H1 (cell line): Measurements from ENCODE around the gene ZNF385C. TPM values are rescaled to one million over a fixed set of nuclear protein-coding genes. Genes with fewer than 3 reads are reported as not detected.

Experiments used
- CTCF ChIA-PET: fragments of 300-600 bp; sonication (Branson Sonifier 250); formaldehyde crosslinking; loops from one replicate; lab custom pipeline; 2021; ENCODE audit not compliant: partially characterized antibody; lab: Charles Lee
- POLR2A ChIA-PET: fragments of 300-600 bp; sonication (Branson Sonifier 250); formaldehyde crosslinking; loops from one replicate; lab custom pipeline; 2021; ENCODE audit warnings: inconsistent platforms; ENCODE audit not compliant: partially characterized antibody; lab: Charles Lee
- DNase-seq, 2 experiments: peaks; one replicate each; pipeline versions ENCODE4 v3.0.0 to v3.0.0-alpha.2; 2010 to 2022; ENCODE audit warnings: low spot score in 2 of 2, low read depth in 1 of 2, mixed read lengths in 1 of 2
- FAIRE-seq: peaks from 2 replicates; lab custom pipeline; 2011; peaks lifted over from hg19 to GRCh38; lab: Jason Lieb, UNC
- H2AFZ ChIP-seq: 2 replicates; pipeline ENCODE4 v1.8.1; 2012; ENCODE audit warnings: low read length, inconsistent platforms
- H2AK5ac ChIP-seq: 2 replicates; pipeline ENCODE4 v1.6.1; 2013; ENCODE audit warnings: low read depth, low read length
- H2BK120ac ChIP-seq: replicated peaks from 2 replicates; pipeline ENCODE3; 2013; ENCODE audit warnings: low read depth, low read length, inconsistent platforms
- H2BK12ac ChIP-seq: 2 replicates; pipeline ENCODE4 v1.6.1; 2013; ENCODE audit warnings: low read depth, low read length
- H2BK15ac ChIP-seq: 2 replicates; pipeline ENCODE4 v1.6.1; 2013; ENCODE audit warnings: low read length
- H2BK20ac ChIP-seq: 2 replicates; pipeline ENCODE4 v1.6.1; 2013; ENCODE audit warnings: low read length
- H2BK5ac ChIP-seq: 2 replicates; pipeline ENCODE4 v1.6.1; 2013; ENCODE audit warnings: low read depth, low read length
- H3K14ac ChIP-seq: 2 replicates; pipeline ENCODE4 v1.6.1; 2013; ENCODE audit warnings: inconsistent platforms; ENCODE audit not compliant: insufficient read length
- H3K18ac ChIP-seq: 2 replicates; pipeline ENCODE4 v1.6.1; 2013; ENCODE audit warnings: low read length; ENCODE audit errors: extremely low read depth
- H3K23ac ChIP-seq: 2 replicates; pipeline ENCODE4 v1.6.1; 2013; ENCODE audit warnings: inconsistent platforms; ENCODE audit not compliant: insufficient read length
- H3K23me2 ChIP-seq: 2 replicates; pipeline ENCODE4 v1.6.1; 2013; ENCODE audit warnings: low read depth, low read length
- H3K27ac ChIP-seq: 2 replicates; pipeline ENCODE4 v1.6.1; 2011; ENCODE audit warnings: low read depth, low read length, inconsistent platforms
- H3K27me3 ChIP-seq, 4 experiments: replicated peaks in 1 of 4; 1 replicate in 1 of 4; 2 replicates in 3 of 4; pipeline versions ENCODE4 v1.6.1 to v1.8.1; 2011 to 2013; ENCODE audit warnings: low read length in 3 of 4, mild to moderate bottlenecking in 3 of 4, inconsistent platforms in 2 of 4, mixed read lengths in 2 of 4, moderate library complexity in 1 of 4; ENCODE audit not compliant: control insufficient read depth in 3 of 4, insufficient read depth in 3 of 4; ENCODE audit errors: extremely low read depth in 1 of 4
- H3K36me3 ChIP-seq, 4 experiments: 2 replicates each; pipeline versions ENCODE4 v1.6.1 to v1.8.1; 2011 to 2013; ENCODE audit warnings: mild to moderate bottlenecking in 4 of 4, low read length in 3 of 4, moderate library complexity in 2 of 4, control low read depth in 1 of 4, inconsistent platforms in 1 of 4; ENCODE audit not compliant: insufficient read depth in 4 of 4, control insufficient read depth in 2 of 4
- H3K4ac ChIP-seq: replicated peaks from 2 replicates; pipeline ENCODE3; 2013; ENCODE audit warnings: low read length, low read depth, mixed read lengths, inconsistent platforms; ENCODE audit not compliant: insufficient read length
- H3K4me1 ChIP-seq, 4 experiments: replicated peaks in 1 of 4; 1 replicate in 1 of 4; 2 replicates in 3 of 4; pipeline versions ENCODE4 v1.6.1 to v1.8.1; 2011 to 2013; ENCODE audit warnings: low read length in 3 of 4, inconsistent platforms in 2 of 4, mixed read lengths in 1 of 4; ENCODE audit not compliant: insufficient read depth in 4 of 4, control insufficient read depth in 3 of 4
- H3K4me2 ChIP-seq, 2 experiments: 2 replicates each; pipeline versions ENCODE4 v1.6.1 to v1.8.1; 2011 to 2013; ENCODE audit warnings: low read depth in 2 of 2, low read length in 2 of 2, control low read depth in 1 of 2, inconsistent platforms in 1 of 2, mild to moderate bottlenecking in 1 of 2; ENCODE audit not compliant: insufficient read depth in 1 of 2
- H3K4me3 ChIP-seq, 4 experiments: fragments of 200-600, 300-600 bp in 1 of 4; sonication (generic), shearing (Covaris generic), sonication (Bioruptor Twin) in 1 of 4; 2 replicates each; pipeline versions ENCODE4 v1.5.1 to v1.8.1; 2011 to 2016; ENCODE audit warnings: low read length in 4 of 4, low read depth in 3 of 4, control low read depth in 2 of 4, inconsistent platforms in 2 of 4, mild to moderate bottlenecking in 2 of 4, mixed read lengths in 1 of 4, moderate library complexity in 1 of 4; ENCODE audit not compliant: insufficient read depth in 2 of 4; ENCODE audit errors: extremely low read depth in 1 of 4
- H3K56ac ChIP-seq: replicated peaks from 2 replicates; pipeline ENCODE3; 2013; ENCODE audit warnings: low read depth, mild to moderate bottlenecking, mixed read lengths, low read length, inconsistent platforms; ENCODE audit not compliant: insufficient read length
- H3K79me1 ChIP-seq: 2 replicates; pipeline ENCODE4 v1.6.1; 2013; ENCODE audit warnings: low read depth, low read length, control low read depth
- H3K79me2 ChIP-seq, 2 experiments: 2 replicates each; pipeline versions ENCODE4 v1.6.1 to v1.8.1; 2012 to 2013; ENCODE audit warnings: low read length in 2 of 2, mild to moderate bottlenecking in 2 of 2, inconsistent platforms in 1 of 2; ENCODE audit not compliant: insufficient read depth in 2 of 2, control insufficient read depth in 1 of 2
- H3K9ac ChIP-seq, 4 experiments: replicated peaks in 1 of 4; 1 replicate in 1 of 4; 2 replicates in 3 of 4; pipeline versions ENCODE4 v1.6.1 to v1.8.1; 2011 to 2013; ENCODE audit warnings: low read depth in 3 of 4, low read length in 3 of 4, control low read depth in 2 of 4, mild to moderate bottlenecking in 2 of 4, moderate library complexity in 2 of 4, inconsistent platforms in 1 of 4; ENCODE audit errors: extremely low read depth in 1 of 4
- H3K9me3 ChIP-seq, 2 experiments: 2 replicates each; pipeline versions ENCODE4 v1.6.1 to v1.8.1; 2012 to 2013; ENCODE audit warnings: mild to moderate bottlenecking in 2 of 2, moderate library complexity in 2 of 2, control low read depth in 1 of 2, inconsistent platforms in 1 of 2, low read depth in 1 of 2, low read length in 1 of 2, mixed read lengths in 1 of 2; ENCODE audit not compliant: insufficient read depth in 2 of 2
- H4K20me1 ChIP-seq, 2 experiments: replicated peaks in 1 of 2; 2 replicates each; pipeline versions ENCODE3 to v1.8.1; 2011 to 2013; ENCODE audit warnings: inconsistent platforms in 2 of 2, low read length in 2 of 2, mild to moderate bottlenecking in 1 of 2; ENCODE audit not compliant: insufficient read depth in 2 of 2, control insufficient read depth in 1 of 2
- H4K5ac ChIP-seq: 2 replicates; pipeline ENCODE4 v1.6.1; 2013; ENCODE audit warnings: low read length, low read depth, mixed read lengths, inconsistent platforms; ENCODE audit not compliant: insufficient read length
- H4K8ac ChIP-seq: 2 replicates; pipeline ENCODE4 v1.8.0; 2013; ENCODE audit warnings: mild to moderate bottlenecking, moderate library complexity, low read length, inconsistent platforms; ENCODE audit not compliant: insufficient read depth; ENCODE audit errors: extremely low read depth
- H4K91ac ChIP-seq: replicated peaks from 2 replicates; pipeline ENCODE3; 2013; ENCODE audit warnings: low read length, mixed read lengths, inconsistent platforms; ENCODE audit not compliant: insufficient read length
- MAFK ChIP-seq: IDR thresholded peaks from 2 replicates; pipeline ENCODE4 v1.6.1; 2012; ENCODE audit warnings: low read depth, mild to moderate bottlenecking, improper control_type of control experiment, low read length
- WGBS, 2 experiments: shearing (Covaris generic) in 1 of 2; methylation state at CpG; one replicate each; pipeline versions ENCODE4 v1.1.6 to v1.1.7; 2013 to 2015; ENCODE audit warnings: low lambda C conversion rate in 2 of 2, mixed read lengths in 2 of 2, inconsistent platforms in 1 of 2, low coverage in 1 of 2, missing lambda C conversion rate in 1 of 2; ENCODE audit not compliant: insufficient replicate concordance in 2 of 2, insufficient coverage in 1 of 2, insufficient read length in 1 of 2; ENCODE audit errors: extremely low coverage in 1 of 2, missing lambda C conversion rate in 1 of 2; 5-methylcytosine and 5-hydroxymethylcytosine counted together
- polyA plus RNA-seq, 7 experiments: library from polyadenylated mRNA; depleted of rRNA in 3 of 7; stranded (reverse) in 5 of 7; unstranded in 2 of 7; fragments of >200 nt in 5 of 7; fragments of 200-250 nt in 2 of 7; gene quantifications; 1 replicate in 5 of 7; 2 replicates in 1 of 7; 4 replicates in 1 of 7; pipeline versions ENCODE4 v1.2.1 to v1.2.3, GENCODE V29; 2011 to 2013; ENCODE audit warnings: missing spikeins in 2 of 7, mixed read lengths in 2 of 7
- total RNA-seq: library from RNA; stranded (reverse); fragmentation: NEBNext Ultra II Directional; extraction: Animal tissue kit (Norgen Biotek cat#: 25700); gene quantifications from 2 replicates; pipeline ENCODE4 v1.2.1, GENCODE V29; 2021

Gene ZNF385C
- total and polyA plus RNA-seq, 2 of the 8 experiments (the other 6 are each of a cell fraction or from before 2014, with no cell fraction given), result 3.9 to 6.1 TPM

- Histone ChIP-seq H2AFZ (no peak overlapping the region), H2BK12ac (no peak overlapping the region), H3K18ac (no peak overlapping the region), H3K4me2 (no peak overlapping the region), H4K20me1 (no peaks in the 10 kb centered on the region), H2BK15ac (no peak overlapping the region), H4K5ac (no peak overlapping the region), H3K23me2 (peaks cover 2% of the 10 kb centered on the region; the same call in 1 of the 2 replicates), H2BK120ac (no peak overlapping the region), H3K36me3 (no peaks in the 10 kb centered on the region), H2BK20ac (no peak overlapping the region), H3K4me3 (no peak overlapping the region), H3K56ac (no peak overlapping the region), H3K4me1 (peaks cover 0 to 11% (median 9%) of the 10 kb centered on the region in 4 experiments; a peak in 6 of 7 replicates), H3K23ac (no peak overlapping the region), H3K27me3 (no peaks in the 10 kb centered on the region), H3K4ac (no peak overlapping the region), H2AK5ac (0 out of 2 replicates have a peak overlapping the region, but pooled peaks have one; percentile 13), H4K91ac (no peak overlapping the region), H3K9me3 (no peaks in the 10 kb centered on the region), H4K8ac (no peak overlapping the region), H3K9ac (no peak overlapping the region), H3K79me1 (no peaks in the 10 kb centered on the region), H3K14ac (no peak overlapping the region), H3K27ac (no peak overlapping the region), H2BK5ac (no peak overlapping the region), H3K79me2 (no peaks in the 10 kb centered on the region)
- DNase-seq (no peak), FAIRE-seq (no peak)
- TF ChIP-seq MAFK, result no peak
- 58% methylated on average over 2 of the region's 2 CpGs; no CpG with 5 or more reads in 1 of the 2 experiments for WGBS, 2 experiments
- CTCF ChIA-PET, result interaction anchor here (0.6 to 39.4 kb wide), 6 partner anchors 7 to 75 kb away, joined by 3 to 1084 read pairs (median 323); partner anchors contain the start of genes DHX58, DNAJC7, HSPB9 and KAT2A
- POLR2A ChIA-PET, result interaction anchor here (0.8 to 3.0 kb wide), 2 partner anchors 49 to 89 kb away, joined by 3 to 13 read pairs; partner anchors contain the start of gene DNAJC7
Measured at GRCh38 chr17:42106009-42106408, 7.7 kb upstream of the ZNF385C start.
